Astrocyte of the spinal cord (primary cell): ENCODE measurements around the gene PCDHB3.
"Not testable (repeated sequence)": the region's sequence is repeated elsewhere in the genome, so short reads cannot be mapped to it uniquely, and the experiment has no call there.

Experiments used
- DNase-seq: peaks from one replicate; pipeline ENCODE4 v3.0.0; 2011; ENCODE audit warnings: low read depth, low spot score
- H3K4me3 ChIP-seq: 2 replicates; pipeline ENCODE4 v1.5.1; 2011; ENCODE audit warnings: low read depth, mild to moderate bottlenecking, low read length, moderate library complexity
- in situ Hi-C: cut with HindIII; loops from 2 replicates; pipeline ENCODE4 v1.10.0; 2017; ENCODE audit warnings: low sequenced_read_pairs
- TF ChIP-seq, protein P1 (sequence below): IDR thresholded peaks from 2 replicates; pipeline ENCODE4 v1.5.1; 2012; ENCODE audit warnings: low read depth, mild to moderate bottlenecking, low read length, inconsistent platforms

The PCDHB3 gene

GRCh38 chr5:141094481-141095262 lies 5.6 kb upstream of the PCDHB3 start, which contains the start of gene PCDHB2:
Gene PCDHB2, plus strand, starts transcription at chr5:141094615. Its CDS starts 176 bp downstream, at chr5:141094791.
- TF ChIP-seq, protein P1, sequence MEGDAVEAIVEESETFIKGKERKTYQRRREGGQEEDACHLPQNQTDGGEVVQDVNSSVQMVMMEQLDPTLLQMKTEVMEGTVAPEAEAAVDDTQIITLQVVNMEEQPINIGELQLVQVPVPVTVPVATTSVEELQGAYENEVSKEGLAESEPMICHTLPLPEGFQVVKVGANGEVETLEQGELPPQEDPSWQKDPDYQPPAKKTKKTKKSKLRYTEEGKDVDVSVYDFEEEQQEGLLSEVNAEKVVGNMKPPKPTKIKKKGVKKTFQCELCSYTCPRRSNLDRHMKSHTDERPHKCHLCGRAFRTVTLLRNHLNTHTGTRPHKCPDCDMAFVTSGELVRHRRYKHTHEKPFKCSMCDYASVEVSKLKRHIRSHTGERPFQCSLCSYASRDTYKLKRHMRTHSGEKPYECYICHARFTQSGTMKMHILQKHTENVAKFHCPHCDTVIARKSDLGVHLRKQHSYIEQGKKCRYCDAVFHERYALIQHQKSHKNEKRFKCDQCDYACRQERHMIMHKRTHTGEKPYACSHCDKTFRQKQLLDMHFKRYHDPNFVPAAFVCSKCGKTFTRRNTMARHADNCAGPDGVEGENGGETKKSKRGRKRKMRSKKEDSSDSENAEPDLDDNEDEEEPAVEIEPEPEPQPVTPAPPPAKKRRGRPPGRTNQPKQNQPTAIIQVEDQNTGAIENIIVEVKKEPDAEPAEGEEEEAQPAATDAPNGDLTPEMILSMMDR, result no peak
- in situ Hi-C loops, result no loop called here
- peak within 1 kb of the TSS; percentile 12 for H3K4me3 ChIP-seq
- DNase-seq, result peak; percentile 1

- H3K4me3 ChIP-seq, result no peak overlapping the region
- TF ChIP-seq, protein P1, result no peak
- in situ Hi-C loops, result no loop called here
- DNase-seq, result no peak
Measured at GRCh38 chr5:141095263-141095641, 5.0 kb upstream of the PCDHB3 start.

DNA sequence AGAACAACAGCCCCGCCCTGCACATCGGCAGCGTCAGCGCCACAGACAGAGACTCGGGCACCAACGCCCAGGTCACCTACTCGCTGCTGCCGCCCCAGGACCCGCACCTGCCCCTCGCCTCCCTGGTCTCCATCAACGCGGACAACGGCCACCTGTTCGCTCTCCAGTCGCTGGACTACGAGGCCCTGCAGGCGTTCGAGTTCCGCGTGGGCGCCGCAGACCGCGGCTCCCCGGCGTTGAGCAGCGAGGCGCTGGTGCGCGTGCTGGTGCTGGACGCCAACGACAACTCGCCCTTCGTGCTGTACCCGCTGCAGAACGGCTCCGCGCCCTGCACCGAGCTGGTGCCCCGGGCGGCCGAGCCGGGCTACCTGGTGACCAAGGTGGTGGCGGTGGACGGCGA lies 4.1 kb upstream of the PCDHB3 start:
- in situ Hi-C loops, H3K4me3 ChIP-seq, DNase-seq: not testable (repeated sequence)

GRCh38 chr5:141096586-141096985 lies 3.7 kb upstream of the PCDHB3 start:
- DNase-seq, result not testable (repeated sequence)

DNA sequence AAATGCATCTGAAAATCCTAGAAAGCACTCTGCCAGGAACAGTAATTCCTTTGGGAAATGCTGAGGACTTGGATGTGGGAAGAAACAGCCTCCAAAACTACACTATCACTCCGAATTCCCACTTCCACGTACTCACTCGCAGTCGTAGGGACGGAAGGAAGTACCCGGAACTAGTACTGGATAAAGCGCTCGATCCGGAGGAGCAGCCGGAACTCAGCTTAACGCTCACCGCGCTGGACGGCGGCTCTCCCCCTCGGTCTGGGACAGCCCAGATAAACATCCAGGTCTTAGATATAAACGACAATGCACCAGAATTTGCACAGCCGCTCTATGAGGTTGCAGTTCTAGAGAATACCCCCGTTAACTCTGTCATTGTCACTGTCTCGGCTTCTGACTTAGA lies 786 bp downstream of the PCDHB3 start:
- TF ChIP-seq, protein P1, result no peak
- DNase-seq, result no peak
- no peak overlapping the region for H3K4me3 ChIP-seq
- in situ Hi-C loops, result no loop called here

More at GRCh38 chr5:141096586-141096985, 3.7 kb upstream of the PCDHB3 start:
- H3K4me3 ChIP-seq, in situ Hi-C loops: not testable (repeated sequence)

GRCh38 chr5:141102070-141102469 lies 1.8 kb downstream of the PCDHB3 start:
- DNase-seq, in situ Hi-C loops, H3K4me3 ChIP-seq: not testable (repeated sequence)

GRCh38 chr5:141102471-141102870 lies 2.2 kb downstream of the PCDHB3 start:
- DNase-seq, in situ Hi-C loops, H3K4me3 ChIP-seq: not testable (repeated sequence)

- no peak for DNase-seq
- TF ChIP-seq, protein P1, result no peak
- in situ Hi-C loops, result no loop called here
Measured at GRCh38 chr5:141105350-141105749, 5.1 kb downstream of the PCDHB3 start.

DNA sequence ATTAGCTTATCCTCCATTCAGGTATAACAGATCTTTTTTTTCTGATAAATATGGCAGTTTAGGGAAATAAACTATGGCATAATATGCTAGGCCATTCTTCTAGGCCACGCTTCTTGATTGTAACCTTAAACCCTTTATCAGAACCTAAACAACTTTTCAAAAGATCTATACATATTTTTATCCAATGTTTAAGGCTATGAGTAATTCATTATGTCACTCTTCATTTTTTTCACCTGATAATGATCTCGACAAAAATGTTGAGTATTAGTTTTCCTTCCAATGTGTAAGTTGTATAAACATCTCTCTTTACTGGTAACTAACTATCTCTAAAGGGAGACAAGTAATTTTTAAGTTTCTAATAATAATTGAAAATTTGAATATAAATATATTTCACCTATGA lies 19.0 kb downstream of the PCDHB3 start:
- H3K4me3 ChIP-seq, result no peak overlapping the region
- TF ChIP-seq, protein P1, result no peak
- DNase-seq, result no peak
- in situ Hi-C loops, result no loop called here

More at GRCh38 chr5:141105350-141105749, 5.1 kb downstream of the PCDHB3 start:
- H3K4me3 ChIP-seq, result no peak overlapping the region
